ENCODE results near the gene BPHL.
"Not testable (repeated sequence)": the region's sequence is repeated elsewhere in the genome, so short reads cannot be mapped to it uniquely, and the experiment has no call there.

Gene BPHL

DNA sequence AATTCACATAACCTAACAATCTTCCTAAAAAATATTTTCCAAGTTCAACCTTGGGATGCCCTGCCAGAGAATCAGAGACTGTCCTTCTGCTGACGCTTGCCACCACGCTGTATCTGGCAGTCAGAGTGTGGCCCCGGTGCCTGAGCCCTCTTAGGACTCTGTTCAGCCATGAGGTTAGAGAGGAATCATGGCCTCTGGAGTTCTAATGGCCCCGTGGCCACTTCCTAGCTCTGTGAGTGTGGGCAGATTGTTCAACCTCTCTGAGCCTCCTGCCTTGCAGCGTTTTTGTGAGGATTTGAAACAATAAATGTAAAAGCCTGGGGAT, 2.2 kb downstream of the BPHL start:
- DNase-seq (ENCODE audit: low spot score): no peak

DNA sequence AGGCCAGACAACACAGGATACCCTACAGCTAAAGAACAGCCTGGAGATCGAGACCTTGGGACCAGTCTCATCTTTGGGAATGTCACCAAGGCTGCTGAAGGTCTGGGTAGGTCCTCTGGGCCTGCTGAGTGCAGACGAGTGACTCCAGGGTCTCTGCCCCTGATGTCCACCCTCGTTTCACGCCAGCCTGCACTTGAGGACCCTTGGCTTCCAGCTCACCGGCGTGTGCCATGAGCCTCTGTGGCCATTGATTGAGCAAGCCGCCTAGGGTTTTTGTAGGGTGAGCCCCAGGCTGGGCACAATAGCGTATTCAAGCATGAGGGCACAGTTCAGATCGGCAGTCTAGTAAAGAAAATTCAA, 4.3 kb downstream of the BPHL start:
- DNase-seq (ENCODE audit: low spot score): no peak

DNA sequence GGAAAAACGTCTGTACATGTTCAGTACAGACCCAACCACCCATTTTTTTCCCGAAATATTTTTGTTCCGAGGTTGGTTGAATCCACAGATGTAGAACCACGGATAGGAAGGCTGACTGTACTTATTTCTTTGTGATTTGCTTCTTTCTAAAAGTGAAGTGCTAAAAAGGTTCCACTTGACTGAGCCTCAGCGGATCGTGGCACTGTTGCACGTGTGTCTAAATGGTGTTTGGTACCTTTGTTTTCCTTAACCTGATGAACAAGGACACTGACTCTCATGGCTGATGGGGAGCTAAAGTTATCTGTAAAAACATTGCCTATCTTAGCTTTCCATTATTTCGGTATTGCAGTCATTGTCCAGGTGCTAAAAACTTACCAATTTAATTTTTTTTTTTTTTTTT, 6.2 kb downstream of the BPHL start:
- no peak for DNase-seq (ENCODE audit: low spot score)

DNA sequence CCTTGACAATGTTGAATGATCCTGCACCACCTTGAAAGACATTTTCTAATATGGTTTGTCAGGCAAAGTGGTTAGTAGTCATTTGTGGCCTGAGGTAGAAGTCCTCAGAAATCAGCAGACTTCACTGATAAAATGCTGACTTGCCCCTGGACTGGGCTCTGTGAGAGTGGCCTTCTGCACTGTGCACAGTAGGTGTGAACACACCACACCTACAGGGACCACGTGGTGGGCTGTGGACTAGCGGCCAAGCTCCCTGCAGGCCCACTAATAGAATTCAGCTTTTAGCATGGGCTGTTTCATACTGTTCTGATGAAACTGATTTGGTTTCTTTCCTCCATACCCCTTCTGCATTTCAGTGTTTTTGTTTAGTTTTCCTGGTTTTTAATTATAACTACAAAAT, 7.3 kb downstream of the BPHL start:
- DNase-seq (ENCODE audit: low spot score): no peak

DNA sequence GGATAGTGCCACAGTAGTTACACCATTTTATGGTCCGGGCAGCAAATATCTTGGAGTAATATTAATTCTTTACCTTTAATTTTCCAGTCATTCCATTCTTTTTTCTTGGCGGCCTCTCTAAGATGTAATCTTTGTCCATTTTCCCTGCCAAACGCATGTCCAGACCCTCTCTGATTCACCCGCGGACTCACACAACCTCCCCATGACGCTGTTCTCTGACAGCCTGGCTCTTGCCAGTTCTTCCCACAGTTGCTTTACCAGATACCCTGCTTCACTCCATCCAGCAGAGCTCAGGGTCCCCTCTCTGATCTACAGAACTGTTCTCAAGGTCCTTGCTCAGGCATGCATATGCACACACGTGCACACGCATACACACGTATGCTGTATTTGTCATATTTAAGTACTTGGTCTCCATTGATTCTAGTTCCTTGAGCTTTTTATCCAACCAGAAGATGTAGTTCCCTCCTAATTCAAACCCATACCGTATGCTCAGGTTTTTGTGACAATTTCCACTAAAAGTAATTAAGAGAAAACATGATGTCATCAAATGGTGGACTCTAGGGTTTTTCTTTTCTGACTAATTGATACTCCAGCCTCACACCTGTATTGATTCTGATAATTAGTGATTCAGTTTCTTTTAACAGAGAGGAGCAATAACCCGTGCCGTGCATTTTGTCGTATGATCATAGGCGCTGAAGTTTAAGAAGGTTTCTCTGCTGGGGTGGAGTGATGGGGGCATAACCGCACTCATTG, 10.0 kb downstream of the BPHL start:
- no peak for DNase-seq (ENCODE audit: low spot score)

DNA sequence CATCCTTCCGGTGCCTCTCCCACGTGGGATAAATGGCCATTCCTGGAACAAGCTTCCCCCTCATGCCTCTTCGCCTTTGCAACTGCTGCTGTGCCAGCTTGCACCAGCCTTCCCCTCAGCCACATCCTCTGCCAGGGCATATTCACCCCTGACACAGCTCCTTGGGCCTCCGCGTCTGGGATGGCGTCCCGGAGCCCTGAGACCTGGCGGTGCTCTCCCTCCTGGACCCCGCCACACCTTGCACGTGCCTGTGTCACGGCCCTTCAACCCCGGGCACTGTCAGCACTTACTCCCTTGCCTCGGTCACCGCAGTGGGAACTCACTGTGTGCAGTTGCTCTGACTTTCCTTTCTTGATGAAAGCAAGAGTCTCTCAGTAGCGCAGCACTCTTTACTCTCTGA, 13.2 kb downstream of the BPHL start:
- no peak for DNase-seq (ENCODE audit: low spot score)

DNA sequence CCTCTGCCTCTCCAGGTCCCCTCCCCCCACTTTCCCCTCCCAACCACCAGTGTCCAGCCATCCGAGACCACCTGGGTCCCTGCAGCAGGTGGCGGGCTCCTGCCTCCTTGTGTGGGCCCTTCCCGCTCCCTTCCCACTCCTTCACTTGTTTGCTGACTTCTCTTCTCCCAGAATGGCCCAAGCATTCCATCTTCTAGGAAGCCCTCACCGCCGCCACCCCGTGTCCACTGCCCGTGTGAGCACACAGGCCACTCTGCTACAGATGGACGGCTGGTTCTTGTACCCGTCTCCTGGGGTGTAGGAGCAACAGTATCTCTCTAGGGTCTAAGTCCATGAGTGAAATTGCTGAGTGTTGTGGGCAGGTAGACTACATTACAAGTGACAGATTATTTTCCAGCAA, 15.0 kb downstream of the BPHL start:
- DNase-seq (ENCODE audit: low spot score): no peak

DNA sequence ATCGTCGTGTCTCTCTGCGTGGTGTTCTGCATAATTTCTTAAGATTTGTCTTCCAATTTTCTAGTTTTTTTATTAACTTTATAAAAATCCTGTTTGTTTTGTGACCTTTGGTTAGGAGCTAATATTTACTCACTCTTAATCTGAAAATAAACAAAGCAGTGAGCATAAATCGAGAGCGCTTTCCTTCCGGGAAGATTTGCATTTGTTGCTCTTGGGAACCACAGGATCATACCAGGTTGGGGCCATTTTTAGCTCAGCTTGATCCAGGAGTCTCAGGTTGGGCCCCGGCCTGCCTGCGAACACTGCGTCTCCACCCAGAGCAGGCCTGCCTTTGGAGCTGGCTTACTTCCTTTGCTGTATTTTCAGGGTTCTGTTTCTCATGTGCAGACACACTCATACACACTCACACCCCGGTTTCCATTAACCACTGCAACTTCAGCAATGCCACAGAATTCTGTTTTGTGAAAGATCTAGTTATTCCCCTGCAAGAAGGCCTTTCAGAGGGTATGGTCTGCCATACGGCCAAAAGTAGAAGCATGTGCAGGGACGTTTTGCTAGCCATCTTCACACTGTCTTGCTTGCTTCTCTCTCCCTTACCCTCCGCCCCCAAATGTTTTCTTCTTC, 17.3 kb downstream of the BPHL start:
- DNase-seq (ENCODE audit: low spot score): no peak

DNA sequence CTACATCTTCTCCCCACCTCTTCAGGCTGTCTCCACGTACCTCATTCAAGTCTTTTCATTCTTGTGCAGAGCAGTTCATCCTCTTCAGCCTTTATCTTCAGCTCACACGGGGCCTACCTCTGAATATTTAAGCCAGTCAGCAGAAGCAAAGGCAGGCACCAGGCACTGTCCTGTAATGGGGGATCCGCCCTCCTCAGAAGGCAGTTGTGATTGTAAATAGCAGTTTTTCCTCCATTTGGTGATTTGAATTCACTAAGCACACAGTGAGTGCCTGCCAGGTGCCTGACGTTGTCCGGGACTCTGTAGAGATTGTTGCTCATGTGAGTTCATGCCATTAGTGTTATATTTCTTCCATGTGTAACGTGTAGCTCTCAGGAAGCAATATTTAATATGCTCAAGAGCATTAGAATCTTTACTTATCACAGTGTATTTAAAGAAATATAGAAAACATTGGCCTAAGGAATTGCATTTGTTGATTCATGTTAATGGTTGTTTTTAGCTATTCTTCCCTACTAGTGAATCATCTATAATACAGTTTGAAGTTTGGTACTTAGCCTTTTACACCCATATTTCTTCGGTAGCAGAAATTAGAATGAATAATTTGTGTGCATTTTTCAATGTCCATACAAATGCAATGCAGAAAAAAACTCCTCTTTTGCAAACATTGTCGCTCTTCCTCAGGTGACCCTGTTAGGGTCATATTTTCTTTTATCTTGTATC, 17.9 kb downstream of the BPHL start:
- no peak for DNase-seq (ENCODE audit: low spot score)

DNA sequence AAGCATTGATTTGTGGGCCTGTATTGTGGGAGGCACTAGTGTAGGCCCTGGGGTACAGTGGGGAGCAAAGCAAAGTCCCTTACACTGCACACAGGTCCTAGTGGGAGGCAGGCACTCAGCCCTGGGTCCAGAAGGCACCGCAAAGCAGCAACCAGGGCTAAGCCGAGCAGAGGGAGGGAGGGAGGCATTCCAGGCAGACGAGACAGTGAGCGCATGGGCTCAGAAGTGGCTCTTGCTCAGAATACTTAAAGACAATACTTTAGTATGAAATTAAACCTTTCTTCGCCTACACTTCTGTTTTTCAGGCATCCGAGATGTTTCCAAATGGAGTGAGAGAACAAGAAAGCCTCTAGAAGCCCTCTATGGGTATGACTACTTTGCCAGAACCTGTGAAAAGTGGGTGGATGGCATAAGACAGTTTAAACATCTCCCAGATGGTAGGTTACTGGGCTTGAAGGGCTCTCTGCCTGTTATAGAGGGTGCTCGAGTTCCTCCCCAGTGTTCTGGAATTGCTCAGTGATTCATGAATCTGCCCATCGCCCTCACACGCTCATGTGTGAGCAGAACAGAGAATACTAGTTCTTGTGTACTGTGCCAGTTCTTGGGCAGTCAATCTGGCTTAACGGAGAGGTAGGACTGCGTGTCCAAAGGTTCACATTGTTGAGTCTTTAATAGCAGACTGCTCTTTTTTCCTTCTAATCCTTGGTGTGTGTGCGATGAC, 18.7 kb downstream of the BPHL start:
- no peak for DNase-seq (ENCODE audit: low spot score)

DNA sequence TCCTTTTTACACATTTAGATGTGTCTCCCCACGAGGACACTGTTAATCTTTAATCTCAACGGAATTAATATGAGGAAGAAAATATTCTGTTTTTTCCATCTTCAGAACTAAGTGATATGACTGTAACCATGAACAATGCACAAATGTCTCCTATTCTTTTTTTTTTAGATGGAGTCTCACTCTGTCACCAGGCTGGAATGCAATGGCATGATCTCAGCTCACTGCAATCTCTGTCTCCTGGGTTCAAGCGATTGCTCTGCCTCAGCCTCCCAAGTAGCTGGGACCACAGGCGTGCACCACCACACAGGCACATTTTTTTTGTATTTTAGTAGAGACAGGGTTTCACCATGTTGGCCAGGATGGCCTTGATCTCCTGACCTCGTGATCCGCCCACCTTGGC, 19.4 kb downstream of the BPHL start:
- DNase-seq (ENCODE audit: low spot score): not testable (repeated sequence)

DNA sequence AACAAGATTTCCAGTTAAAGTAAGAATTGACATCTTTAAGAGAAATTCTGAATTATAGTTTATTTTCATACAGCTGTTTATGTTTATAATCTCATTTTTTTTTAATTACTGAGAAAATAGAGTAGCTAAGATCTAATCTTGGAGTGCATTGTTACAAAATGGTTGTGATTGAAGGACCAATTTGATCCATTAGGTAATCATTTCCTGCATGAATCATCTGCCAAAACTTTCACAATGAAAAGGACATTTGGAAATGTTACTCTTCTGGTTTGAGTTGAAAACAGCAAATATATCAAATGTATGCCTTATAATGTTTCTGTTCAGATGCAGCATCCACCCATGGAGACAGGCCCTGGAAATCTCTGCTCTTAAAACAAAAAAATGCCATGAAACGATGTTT, 19.8 kb downstream of the BPHL start:
- no peak for DNase-seq (ENCODE audit: low spot score)

DNA sequence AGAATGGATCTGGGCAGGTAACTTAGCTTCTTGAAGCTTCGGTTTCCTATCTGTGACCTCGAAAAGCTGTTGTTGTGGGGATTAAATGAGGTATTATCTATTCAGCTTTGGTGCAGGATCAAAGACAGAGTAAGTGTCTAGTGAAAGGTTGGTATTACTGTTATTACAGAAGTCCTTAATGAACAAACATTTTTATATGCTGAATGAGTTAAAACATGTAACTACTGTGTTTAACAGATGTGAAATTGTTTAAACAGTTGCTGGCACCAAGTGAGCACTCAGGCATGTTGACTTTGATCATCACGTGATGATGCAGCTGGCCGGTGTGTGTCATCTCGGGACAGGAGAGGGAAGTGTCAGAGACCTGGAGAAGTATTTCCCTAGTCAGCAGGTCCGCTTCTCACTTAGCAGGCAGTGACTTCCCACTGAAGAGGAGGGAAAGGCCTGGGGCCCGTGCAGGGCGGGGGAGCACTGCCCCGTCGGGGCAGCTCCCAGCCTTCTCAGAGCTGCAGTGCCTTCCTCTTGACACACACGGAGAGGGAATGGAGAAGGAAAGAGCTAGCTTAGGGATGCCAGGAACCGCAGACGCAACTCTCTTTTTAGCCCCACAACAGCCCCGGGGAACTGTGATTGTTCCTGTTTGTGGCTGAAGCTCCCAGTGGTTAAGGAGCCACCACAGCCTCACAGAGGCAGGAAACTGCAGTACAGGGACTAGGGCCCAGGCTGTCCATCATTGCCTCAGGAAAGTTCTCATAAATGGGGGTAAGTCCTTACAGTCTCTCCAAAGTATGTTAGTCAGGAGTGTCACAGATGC, 20.8 kb downstream of the BPHL start:
- no peak for DNase-seq (ENCODE audit: low spot score)

DNA sequence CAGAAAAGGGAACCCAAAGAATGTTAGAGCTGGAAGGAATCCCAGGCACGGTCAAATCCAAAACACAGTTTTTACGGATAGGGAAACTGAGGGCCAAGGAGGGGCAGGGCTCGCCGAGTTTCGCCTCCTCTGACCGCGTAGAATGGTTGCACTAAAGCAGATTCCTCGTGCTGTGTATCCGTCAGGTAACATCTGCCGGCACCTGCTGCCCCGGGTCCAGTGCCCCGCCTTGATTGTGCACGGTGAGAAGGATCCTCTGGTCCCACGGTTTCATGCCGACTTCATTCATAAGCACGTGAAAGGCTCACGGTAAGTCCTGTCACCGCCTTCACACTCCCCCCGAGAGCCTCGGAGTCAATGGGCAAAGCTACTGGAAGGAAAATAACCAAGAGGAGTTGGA, 21.7 kb downstream of the BPHL start:
- no peak for DNase-seq (ENCODE audit: low spot score)

DNA sequence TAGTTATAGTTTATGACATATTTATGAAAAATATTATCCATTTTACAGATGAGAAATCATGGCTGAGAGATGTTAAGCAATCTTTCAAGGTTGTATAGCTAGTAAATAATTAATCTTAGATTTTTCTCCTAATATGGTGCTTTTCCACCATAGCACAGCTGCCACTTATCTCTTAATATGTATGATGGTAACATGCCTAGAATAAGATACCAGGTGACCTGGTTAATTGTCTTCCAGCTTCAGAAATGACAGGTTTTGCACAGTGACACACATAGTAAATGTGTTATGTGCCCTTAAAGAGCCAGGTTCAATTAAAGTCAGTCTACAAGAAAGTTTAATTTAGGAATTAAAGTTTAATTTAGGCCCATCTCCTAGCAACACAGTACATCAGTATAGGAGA, 24.0 kb downstream of the BPHL start:
- no peak for DNase-seq (ENCODE audit: low spot score)

DNA sequence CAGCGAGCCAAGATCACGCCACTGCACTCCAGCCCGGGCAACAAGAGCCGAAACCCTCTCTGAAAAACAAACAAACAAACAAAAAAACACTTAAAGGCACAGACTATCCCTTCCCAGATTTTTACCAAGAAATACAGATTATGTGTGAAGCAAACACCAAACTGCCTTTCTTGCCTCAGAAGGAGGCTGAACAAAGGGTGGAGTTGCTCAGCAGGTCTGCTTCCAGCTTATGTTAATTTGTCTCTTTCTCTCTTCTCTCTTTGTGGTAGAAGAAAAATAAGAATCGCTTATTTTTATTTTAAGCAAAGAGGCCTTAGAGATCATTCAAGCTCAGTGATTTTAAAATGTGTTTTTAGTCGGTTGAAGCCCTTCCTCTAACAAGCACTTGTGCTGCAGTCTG, 24.6 kb downstream of the BPHL start:
- DNase-seq (ENCODE audit: low spot score): no peak

DNA sequence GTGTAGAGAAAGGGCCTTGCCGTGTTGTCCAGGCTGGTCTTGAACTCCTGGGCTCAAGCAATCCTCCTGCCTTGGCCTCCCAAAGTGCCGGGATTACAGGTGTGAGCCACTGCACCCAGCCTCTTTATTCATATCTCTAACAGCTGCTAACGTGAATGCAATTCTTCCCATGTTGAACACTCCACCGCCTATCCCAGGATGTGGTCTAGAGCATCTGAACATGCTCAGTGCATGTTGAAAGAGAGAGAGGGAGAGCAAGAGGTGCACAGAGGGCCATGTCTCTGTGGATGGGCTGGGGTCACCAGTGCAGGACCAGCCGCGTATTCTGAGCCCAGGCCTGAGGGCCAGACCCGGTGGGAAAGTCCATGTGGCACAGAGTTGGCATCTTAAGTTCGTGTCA, 26.1 kb downstream of the BPHL start:
- no peak for DNase-seq (ENCODE audit: low spot score)

DNA sequence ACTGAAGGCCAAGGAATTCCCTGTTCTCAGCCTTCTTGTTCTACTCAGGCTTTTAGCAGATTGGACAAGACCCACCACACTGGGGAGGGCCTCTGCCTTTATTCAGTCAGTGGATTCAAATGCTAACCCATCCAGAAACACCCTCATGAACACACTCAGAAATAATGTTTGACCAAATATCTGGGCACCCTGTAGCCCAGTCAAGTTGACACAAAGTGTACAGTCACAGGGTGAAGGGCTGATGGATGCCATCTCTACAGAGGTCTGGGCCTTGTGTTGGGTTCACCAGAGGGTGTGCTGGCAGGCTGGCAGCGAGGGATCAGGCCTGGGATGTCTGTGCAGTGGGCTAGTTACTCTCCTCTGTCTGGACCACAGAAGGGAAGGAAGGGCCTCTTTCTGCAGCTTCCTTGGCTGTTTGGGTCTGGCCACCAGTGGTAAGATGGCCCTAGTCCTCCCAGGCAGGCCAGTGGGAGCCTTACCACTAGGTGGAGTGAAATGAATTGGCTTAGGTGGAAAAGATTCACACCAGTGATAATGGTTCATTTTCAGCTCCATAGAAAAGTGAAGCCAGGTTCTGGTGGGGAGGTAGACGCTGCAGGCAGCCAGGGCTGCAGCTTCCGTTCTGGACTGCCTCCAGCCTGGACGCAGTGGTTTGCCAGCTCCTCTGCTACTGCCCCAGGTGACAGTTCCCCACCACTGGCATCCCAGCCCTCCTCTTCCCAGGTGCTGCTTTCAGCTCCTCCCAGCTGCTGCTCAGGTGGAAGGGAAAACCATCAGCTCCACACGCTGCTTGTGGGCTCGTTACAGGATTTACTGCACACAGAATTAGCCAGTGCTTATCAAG, 29.6 kb downstream of the BPHL start:
- no peak for DNase-seq (ENCODE audit: low spot score)

DNA sequence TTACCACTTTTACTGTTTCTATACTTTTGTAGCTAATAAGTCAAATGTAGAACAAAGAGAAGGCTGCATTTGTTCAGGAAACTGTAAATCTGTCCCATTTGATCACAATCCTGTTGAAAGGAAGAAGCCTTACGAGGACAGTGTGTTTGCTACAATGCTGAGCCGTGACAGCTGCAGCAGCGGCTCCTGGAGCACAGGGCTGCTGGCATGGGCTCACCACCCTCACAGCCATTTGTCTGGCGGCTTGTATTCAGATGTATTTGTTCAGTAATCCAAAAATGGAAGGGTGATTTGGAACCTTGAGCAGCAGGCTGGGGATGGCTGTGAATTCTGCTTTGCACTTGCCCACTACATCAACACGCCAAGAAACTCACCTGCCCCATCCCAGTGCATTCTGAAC, 33.2 kb downstream of the BPHL start:
- no peak for DNase-seq (ENCODE audit: low spot score)

DNA sequence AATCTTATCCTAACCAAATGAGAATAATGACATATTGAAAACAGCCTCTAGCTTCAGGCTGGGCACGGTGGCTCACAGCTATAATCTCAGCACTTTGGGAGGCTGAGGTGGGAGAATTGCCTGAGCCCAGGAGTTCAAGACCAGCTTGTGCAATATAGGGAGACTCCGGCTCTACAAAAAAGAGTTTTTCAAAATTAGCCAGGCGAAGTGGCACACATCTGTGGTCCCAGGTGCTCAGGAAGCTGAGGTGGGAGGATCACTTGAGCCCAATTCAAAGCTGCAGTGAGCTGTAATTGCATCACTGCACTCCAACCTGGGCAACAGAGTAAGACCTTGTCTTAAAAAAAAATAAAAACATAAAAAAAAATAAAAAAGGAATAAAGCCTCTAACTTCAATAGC, 34.2 kb downstream of the BPHL start:
- no peak for DNase-seq (ENCODE audit: low spot score)

DNA sequence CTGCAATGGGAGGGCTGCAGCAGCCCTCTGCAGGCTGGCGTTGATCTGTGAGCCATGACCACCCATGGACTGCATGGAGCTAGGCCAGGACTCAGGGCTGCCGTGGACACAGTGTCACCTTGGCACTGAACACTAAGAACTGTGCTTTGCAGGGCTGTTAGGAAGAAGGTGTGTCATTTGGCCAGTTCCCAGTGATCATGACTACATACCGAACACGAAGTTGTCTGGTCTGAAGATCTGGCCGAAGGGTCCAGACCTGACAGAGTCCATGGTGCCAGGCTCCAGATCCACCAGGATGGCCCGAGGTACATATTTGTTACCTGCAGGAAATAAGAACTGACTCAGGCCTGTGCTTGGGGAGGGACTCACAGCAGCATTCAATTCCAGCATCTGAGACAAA, 36.9 kb downstream of the BPHL start:
- DNase-seq (ENCODE audit: low spot score): not testable (repeated sequence)
